Activated CD4-positive, alpha-beta T cell treated with anti-CD3 and anti-CD28 coated beads for 48 hours (primary cell): ENCODE measurements around the gene ZNF485.
"Not testable (repeated sequence)": the region's sequence is repeated elsewhere in the genome, so short reads cannot be mapped to it uniquely, and the experiment has no call there.

Experiments
- DNase-seq: peaks from one replicate; pipeline ENCODE4 v3.0.0-alpha.2; 2020

The ZNF485 gene

DNA sequence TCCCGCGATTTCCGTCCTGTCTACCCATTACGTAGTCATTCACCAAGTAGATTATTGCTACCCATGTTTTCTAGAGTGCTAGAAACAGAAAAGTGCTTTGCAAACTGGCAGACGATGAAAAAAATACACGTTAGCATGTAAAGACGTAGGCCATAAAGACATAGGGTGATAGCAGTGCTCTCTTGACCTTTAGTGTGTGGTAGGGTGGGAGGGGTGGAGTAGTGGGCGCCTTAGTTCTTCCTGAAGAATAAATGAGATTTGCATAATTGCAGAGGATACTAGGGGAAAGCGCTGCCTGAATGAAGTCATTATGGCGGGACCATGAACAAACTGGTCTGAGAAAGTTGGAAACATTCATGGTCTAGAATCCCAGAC is 948 bp downstream of the ZNF485 start:
- DNase-seq = no peak

DNA sequence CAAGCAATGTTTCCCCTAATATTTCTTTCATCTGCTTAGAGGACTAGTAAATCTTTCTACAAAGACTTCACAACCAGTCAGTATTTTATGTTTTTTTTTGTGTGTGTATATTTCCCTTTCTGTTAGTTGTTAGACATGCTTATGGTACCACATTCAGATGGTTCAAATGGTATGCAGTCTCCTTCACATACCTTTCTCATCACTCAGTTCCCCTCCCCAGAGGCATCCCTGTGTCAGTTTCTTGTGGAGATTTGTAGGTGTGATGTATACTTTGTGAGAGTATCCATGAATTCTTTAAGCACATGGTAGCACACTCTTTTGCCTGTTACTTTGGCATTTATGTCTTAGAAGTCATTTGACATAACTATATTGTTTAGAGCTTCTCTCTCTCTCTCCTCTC is 4.4 kb downstream of the ZNF485 start:
- no peak for DNase-seq

- no peak for DNase-seq
These were observed 10.6 kb downstream of the ZNF485 start for GRCh38 chr10:43616697-43617370.

DNA sequence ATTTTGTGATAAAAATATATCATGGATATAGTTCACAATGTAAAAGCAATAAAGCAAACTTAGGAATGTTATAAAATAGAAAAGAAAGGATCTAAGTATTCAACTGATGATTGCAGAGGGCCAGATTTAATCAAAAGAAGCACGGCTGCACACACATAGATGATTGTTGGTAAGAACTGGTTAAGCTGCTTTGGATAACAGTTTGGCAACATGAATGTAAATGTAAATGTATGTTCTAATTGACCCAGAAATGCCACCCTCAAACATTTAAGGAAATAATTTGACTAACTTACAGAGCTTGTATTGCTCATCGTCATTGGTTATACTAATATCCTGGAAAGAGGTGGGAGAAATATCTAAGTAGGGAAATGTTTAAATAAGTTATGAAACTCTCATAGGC is 13.1 kb downstream of the ZNF485 start:
- no peak for DNase-seq

DNA sequence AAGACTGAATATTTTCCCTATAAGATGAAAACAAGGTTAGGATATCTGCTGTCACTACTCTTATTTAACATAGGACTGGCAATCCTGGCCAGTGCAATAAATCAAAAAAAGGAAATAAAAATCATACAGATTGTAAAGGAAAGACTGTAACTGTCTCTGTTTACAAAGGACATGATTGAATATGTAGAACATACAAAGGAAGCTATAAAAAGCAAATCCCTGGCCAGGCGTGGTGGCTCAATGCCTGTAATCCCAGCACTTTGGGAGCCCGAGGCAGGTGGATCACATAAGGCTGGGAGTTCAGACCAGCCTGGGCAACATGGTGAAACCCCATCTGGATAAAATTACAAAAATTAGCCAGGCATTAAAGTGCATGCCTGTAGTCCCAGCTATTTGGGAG is 15.8 kb downstream of the ZNF485 start:
- DNase-seq = no peak

GRCh38 chr10:43623351-43623750 is 17.1 kb downstream of the ZNF485 start:
- DNase-seq = no peak

DNA sequence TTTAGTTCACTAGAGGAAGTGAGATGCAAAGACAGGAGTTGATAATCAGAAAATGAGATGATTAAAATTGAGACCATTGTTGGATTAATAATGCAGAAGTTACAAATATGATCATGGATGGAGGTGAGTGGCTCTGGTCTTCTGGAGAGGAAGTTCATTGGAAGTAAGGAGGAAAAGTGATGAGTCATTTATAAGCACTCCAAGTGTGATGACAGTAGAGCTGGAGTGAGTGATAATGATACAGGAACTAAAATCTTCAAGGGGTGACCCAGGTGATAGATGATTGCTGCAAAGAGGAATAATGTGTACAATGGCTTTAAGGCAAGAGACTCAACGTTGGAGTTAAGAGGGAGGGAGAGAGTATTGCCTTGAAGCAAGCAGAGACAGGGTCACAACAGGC is 21.7 kb downstream of the ZNF485 start:
- DNase-seq = no peak

- no peak for DNase-seq
These were observed 22.7 kb downstream of the ZNF485 start for GRCh38 chr10:43628956-43629355.

GRCh38 chr10:43635816-43636215 is 29.6 kb downstream of the ZNF485 start:
- DNase-seq = not testable (repeated sequence)

DNA sequence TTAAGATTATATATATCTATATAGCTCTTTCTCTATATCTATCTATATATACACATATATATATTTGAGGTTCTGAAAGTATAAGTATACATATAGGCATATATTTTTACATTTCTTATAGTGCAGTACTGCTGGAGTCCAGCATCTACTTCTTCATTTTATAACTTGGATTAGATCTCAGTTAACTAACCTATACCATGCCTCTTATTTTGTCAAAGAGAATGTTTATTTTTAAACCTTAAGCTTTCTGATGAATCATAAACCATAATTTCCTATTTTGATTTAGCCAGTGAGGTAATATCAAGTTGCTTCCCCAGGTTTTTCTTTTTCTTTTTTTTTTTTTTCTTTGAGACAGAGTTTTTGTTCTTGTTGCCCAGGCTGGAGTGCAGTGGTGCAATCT is 34.4 kb downstream of the ZNF485 start:
- no peak for DNase-seq

GRCh38 chr10:43644252-43644651 is 38.0 kb downstream of the ZNF485 start:
- DNase-seq = no peak

GRCh38 chr10:43645866-43646265 is 39.6 kb downstream of the ZNF485 start:
- no peak for DNase-seq

- no peak for DNase-seq
These were observed 41.3 kb downstream of the ZNF485 start for GRCh38 chr10:43647576-43647975.

GRCh38 chr10:43648095-43648397 is 41.8 kb downstream of the ZNF485 start:
- DNase-seq = no peak

- DNase-seq = peak; percentile 87
These were observed 42.4 kb downstream of the ZNF485 start, which contains the start of gene ZNF32 for GRCh38 chr10:43648398-43649184. Gene ZNF32 (minus strand): TSS chr10:43648881. CDS start chr10:43646133, 2,748 bp downstream.

- no peak for DNase-seq
These were observed 42.9 kb downstream of the ZNF485 start for GRCh38 chr10:43649185-43649523.

DNA sequence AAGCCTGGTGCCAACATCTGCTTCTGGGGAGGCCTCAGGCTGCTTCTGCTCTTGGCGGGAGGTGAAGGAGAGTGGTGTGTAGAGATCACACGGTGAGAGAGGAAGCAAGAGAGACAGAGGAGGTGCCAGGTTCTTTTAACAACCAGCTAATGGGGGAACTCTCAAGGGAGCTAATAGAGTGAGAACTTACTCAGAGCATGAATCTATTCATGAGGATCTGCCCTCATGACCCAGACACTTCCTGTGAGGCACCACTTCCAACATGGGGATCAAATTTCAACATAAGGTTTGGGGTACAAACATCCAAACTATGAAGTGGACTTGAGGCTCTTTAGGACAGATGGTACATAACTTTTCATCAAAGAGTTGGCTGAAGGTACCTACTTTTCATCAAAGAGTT is 47.5 kb downstream of the ZNF485 start:
- no peak for DNase-seq

DNA sequence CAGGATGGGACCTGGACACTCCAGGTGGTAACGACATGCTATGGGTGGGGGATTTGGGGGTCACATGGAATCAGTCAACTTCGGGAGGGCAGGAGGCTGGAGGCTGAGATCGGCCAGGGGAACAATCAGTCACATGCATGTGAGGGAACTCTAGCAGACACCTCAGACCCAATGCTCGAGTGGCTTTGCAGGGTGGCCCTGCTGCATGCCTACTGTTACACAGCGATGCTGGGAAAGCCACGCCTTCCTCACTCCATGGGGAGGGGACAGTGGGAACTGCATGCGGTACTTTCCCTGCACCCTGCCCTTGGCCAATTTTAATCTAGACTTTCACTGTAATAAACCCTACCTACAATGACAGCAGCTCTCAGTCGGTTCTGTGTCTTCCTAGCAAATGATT is 49.1 kb downstream of the ZNF485 start:
- no peak for DNase-seq

- no peak for DNase-seq
These were observed 52.0 kb downstream of the ZNF485 start for GRCh38 chr10:43658227-43658626.

DNA sequence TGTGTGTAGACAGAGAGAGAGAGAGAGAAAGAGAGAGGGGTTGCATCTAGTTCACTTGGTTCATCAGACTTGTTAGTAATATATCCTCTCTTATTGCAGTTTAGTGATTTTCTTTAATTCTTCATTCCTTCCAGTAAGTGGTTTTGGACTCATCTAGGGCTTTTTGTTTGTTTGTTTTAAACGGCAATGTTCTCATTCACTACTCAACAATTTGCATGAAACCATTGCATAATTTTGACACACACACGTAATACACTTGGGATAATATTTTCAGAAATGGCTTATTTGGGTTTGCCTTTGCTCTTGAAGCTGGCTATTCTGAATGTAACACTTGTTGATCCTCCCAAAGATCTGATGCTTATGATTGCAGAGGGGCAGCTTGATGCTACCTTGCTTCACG is 58.8 kb downstream of the ZNF485 start:
- no peak for DNase-seq

GRCh38 chr10:43666552-43666951 is 60.3 kb downstream of the ZNF485 start:
- DNase-seq = no peak

DNA sequence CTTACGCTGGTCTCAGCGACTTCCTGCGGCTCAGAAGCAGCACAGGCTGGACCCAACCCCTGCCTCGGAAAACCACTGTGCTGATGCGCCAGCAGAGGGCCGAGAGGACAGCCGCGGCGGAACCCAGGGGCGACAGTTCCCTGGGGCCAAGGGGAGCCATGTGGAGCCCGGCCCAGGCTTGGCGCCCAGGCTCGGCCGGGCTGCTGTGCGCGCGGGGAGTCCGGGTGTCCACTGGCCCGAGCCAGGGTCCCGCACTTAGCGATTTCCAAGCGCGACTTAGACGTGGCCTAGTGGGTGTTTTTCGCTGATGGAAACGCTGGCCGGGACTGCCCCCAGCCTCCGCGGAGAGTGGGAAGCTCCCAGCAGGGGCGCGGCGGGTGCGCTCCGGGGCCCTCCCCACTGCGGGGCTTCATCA is 61.1 kb downstream of the ZNF485 start:
- peak; percentile 30 for DNase-seq
